ENCODE measurements around the gene NGEF.

The NGEF gene

GRCh38 chr2:232880764-232881351 lies 132.2 kb downstream of the NGEF start:
- DNase-seq = no peak

DNA sequence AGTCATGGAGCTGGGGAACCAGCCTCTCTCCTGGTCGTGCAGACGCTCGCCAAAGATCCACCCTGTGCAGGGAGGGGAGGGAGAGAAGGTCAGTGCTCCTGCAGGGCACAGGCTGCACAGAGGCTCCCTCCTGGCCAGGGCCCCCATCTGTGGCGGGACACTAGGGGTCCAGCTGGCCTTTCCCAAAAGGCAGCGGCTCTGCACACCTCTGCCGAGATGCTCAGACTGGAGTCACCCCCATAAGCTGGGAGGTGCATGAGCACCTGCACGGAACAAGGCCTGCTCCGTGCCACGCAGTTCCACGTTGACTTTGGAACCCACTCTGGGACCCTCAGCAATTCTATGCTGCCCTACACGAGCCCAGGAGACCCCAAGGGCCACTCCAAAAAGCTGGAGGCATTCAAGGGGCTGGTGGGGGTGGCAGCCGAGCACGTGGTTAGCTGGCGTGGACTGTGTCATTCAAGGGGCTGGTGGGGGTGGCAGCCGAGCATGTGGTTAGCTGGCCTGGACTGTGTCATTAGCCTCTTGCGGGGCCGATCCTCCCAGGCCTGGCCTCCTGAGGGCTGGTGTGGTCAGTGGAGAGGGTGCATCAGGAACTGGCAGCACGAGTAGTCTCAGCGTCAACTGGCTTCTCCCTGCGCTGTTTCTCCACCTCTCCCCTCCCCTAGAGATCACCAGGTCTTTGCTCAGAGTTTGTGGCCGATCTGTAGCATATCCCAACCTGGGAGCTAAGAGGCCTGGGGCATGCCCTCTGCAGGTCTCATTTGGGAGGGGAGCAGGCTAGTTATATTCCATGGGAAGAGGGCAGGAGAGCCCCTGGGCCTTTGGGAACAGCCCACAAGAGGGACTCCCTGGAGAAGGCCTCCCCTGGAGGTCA lies 133.2 kb downstream of the NGEF start:
- DNase-seq = no peak

DNA sequence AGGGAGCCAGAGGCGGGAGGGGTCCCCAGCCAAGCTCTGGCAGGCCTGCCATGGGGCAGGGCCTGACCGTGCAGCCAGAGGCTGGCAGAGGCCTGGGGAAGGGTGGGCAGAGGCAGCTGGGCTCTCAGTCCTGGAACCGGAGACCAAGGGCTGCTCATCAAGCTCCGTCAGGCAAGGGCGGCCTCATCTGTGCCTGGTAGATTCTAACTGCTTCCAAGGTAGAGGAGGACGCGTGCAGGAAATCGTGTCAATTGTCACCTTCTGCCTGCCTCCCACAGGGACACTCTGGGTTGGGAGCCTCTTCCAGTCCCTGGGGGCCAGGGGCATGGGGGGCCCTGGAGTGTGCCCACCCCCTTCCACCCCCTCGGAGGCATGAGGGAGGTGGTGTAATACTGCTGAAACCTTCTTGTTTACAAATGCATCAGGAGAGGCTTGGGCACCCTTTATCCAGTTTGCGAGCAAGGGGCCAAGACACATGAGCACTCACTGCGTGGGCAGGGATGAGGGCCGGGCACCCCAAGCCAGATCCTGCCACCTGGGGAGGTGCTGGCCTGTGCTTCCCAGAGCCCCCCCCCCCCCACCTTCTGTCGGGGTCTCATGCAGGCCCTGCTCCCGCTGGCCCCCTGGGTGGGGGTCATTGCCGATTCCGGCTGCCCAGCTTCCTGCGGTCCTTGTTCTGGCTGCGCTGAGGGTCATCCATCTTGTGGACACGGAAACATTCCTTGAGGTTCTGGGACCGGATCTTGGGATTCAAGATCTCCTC lies 134.0 kb downstream of the NGEF start:
- no peak for DNase-seq

DNA sequence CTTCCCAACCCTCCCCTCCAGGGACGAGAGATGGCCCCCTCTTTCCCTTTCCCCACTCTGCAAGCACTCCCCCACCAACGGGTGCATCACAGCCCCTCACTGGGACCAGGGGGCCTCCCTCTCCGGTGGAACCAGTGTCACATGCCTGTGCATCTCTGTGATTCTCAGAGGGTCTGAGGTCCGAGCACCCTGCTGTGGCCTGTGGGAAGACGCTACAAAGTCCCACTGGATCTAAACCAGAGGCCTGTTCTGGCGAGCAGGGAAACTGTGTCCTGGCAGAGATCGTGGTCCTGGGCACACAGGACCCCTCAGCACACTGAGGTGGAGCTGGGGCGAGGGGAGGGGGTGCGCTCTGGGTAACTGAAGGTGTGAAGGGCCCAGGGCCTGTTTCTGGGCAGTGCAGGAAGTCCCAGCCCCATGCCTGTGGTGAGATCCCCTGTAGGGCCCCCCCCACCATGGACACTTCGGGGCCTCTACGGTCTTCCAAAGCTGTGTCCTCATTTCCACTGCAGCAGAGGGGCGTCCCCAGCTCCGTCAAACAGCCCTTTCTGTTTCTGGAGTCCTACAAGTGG lies 135.0 kb downstream of the NGEF start:
- DNase-seq = no peak

DNA sequence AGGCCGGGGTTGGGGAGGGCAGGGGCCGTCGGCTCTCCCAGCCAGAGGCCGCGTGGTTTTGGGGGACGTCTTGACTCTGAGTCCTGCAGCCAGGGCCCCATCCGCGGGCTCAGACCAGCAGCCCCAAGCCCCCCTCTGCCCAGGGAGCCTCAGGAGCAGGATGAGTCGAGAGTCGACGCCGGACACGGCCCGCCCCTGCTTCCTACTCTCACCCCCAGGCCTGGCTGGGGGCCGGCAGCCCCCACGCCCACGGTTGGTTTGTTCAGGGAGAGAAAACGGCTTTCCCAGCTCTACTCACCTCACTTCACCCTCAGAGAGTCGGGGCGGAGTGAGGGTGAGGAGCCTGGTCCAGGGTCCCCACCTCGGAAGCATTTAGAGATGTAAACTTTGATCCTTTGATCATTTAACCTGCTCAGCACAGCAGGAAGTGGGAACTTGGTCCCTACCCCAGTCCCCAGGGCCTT lies 136.0 kb downstream of the NGEF start:
- no peak for DNase-seq

- no peak for DNase-seq
These were observed 136.7 kb downstream of the NGEF start for GRCh38 chr2:232876161-232876977.

DNA sequence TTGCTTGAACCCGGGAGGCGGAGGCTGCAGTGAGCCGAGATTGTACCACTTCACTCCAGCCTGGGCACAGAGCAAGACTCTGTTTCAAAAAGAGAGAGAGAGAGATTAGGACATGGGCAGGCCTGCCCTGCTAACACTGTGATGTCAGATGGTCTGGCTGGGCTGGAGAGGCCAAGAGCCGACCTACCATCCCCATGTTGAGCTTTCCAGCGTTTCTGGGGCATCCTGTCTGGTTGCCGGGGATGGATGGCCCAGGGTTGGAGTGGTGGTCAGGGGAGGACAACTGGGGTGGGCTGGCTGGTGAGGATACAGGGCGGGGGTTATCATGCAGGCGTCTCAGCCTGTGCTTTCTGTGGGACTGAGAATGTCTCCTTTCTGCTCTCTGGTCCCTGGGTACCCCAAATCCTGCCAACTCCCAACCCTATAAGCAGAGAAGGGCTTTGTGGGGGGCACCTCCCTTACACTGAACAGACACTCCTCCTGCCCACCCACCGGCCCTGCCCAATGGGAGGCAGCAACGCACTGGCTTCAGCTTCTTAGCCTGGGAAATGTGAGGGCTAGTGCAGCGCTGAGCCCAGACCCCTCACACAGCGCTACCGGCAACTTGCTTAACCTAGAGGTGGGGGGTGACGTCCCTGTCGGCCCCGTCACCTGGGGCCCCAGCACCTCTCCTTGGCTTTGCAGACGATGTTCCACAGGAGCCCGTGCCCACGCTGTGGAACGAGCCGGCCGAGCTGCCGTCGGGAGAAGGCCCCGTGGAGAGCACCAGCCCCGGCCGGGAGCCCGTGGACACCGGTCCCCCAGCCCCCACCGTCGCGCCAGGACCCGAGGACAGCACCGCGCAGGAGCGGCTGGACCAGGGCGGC lies 137.6 kb downstream of the NGEF start:
- DNase-seq = no peak

DNA sequence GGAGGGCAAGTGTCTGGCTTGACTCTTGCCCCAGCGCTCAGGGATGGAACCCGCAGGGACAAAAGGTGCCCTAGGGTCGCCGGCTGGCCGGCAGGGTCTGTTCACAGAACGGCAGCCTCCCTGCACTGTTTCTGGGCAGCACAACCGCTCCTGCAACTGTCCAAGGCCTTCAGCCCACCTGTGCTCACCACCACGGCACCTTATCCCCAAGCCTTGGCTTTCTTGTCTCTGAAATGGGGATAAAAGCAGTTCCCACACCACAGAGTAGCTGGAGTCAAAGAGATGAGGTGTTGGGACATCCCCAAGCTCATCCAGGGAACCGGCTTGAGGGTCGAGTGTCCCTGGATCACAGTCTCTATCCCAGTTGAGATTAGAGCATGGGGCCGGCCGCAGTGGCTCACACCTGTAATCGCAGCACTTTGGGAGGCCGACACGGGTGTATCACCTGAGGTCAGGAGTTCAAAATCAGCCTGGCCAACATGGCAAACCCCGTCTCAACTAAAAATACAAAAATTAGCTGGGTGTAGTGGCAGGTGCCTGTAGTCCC lies 138.3 kb downstream of the NGEF start:
- no peak for DNase-seq

DNA sequence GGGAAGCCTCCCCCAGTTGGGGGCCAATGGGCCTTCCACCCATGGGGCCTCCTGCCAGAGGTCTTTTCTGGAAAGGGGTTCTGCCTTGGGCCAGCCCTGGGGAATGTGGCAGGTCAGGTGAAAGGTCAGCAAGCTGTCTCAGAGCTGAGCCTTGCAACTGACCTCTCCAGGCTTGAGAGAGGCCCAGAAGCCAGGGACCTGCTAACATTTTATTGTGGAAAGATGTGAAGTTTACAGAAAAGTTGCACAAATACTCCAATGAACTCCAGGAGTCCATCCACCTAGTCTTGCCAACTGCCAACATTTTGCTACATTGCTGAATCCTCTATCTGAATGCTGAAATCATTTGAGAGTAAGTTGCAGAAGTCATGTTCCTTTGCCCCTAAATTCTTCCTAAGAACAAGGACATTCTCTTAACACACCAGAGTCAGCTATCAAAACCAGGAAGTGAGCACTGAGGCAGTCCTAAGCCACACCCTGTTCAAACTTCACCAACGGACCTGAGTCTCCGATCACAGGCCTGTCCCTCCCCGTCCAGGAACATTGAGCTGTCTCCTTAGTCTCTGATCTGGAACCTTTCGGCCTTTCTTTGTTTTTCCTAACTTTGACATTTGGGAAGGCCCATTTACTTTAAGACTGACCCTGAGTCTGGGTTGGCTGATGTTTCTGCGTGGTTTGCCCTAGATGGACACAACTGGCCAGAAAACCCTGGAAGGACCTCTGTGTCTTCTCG lies 139.0 kb downstream of the NGEF start:
- no peak for DNase-seq

GRCh38 chr2:232873292-232873908 lies 139.7 kb downstream of the NGEF start:
- DNase-seq = no peak

DNA sequence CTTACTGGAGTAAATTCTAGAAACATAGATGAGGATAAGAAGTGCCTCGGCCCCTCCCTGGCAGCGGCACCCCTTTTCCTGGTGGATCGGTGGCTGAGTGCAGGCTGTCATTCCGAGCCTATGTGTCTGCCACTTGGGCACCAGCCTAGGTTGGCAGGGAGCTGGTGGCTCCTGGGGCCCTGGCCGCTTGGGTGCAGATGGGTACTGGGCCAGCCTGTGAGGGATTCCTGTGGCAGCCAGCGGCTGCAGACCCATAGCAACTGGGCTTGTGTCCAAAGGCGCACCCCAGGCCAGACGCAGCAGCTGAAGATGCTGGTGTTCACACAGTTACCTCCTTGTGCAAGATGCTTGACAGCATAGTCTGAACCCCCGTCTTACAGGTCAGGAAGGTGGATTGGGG lies 140.2 kb downstream of the NGEF start:
- no peak for DNase-seq

GRCh38 chr2:232871835-232872736 lies 141.0 kb downstream of the NGEF start:
- no peak for DNase-seq

- DNase-seq = no peak
These were observed 141.6 kb downstream of the NGEF start for GRCh38 chr2:232871418-232871834.

DNA sequence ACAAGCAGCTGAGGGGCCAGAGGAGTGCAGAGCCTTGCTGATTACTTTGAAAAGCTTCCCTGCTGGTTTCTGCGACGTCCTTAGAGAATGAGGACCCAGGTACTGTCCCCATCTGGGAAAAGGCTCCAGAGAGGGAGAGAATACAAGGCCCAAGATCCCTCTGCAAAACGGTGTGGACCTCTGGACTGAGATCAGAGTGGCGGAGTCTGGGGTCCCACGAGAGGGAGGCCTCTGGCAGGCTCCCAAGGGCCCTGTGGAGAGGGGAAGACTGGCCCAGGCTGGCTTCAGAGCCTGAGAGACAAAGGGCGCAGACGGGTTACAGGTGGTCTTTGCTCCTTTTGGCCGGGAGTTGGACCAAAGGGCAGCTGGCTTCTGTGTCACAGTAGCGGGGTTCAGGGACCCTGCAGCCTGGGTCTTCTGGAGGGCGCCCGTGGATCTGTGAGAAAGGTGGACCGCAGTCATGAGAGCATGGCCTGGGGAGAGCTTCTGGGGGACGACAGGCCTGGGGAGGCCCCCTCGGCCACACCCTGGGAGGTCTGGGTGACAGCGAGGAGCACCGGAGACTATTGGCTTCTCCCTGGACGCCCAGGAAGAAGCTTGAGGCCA lies 142.2 kb downstream of the NGEF start:
- DNase-seq = no peak

- no peak for DNase-seq
These were observed 142.9 kb downstream of the NGEF start, which contains the start of gene SNORC for GRCh38 chr2:232870018-232870765. SNORC (plus strand) TSS chr2:232870264; CDS start chr2:232870342, 78 bp downstream.

GRCh38 chr2:232869138-232870017 lies 143.7 kb downstream of the NGEF start:
- DNase-seq = no peak

All from central memory CD4-positive, alpha-beta T cell (primary cell).